ENCODE measurements around the gene EDARADD.

- TF ChIP-seq, protein P1, sequence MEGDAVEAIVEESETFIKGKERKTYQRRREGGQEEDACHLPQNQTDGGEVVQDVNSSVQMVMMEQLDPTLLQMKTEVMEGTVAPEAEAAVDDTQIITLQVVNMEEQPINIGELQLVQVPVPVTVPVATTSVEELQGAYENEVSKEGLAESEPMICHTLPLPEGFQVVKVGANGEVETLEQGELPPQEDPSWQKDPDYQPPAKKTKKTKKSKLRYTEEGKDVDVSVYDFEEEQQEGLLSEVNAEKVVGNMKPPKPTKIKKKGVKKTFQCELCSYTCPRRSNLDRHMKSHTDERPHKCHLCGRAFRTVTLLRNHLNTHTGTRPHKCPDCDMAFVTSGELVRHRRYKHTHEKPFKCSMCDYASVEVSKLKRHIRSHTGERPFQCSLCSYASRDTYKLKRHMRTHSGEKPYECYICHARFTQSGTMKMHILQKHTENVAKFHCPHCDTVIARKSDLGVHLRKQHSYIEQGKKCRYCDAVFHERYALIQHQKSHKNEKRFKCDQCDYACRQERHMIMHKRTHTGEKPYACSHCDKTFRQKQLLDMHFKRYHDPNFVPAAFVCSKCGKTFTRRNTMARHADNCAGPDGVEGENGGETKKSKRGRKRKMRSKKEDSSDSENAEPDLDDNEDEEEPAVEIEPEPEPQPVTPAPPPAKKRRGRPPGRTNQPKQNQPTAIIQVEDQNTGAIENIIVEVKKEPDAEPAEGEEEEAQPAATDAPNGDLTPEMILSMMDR (IDR thresholded peaks at IDR 0.05) = no peak
- no peak for TF ChIP-seq ZFX (IDR thresholded peaks at IDR 0.05; ENCODE audit: borderline replicate concordance)
Observed at GRCh38 chr1:236491469-236492136, 97.5 kb downstream of the EDARADD start.
